A673 (cell line): ENCODE measurements around the gene NAT14. TPM values are rescaled to one million over a fixed set of nuclear protein-coding genes. Genes with fewer than 3 reads are reported as not detected.

Experiments
- BruUV-seq: library from RNA; stranded (reverse); fragments of 400-500 nt; replicated peaks from 2 replicates; lab custom pipeline; 2021; lab: Mats Ljungman, UMichigan
- CTCF ChIA-PET: fragments of 300-600 bp; sonication (Branson Sonifier 250); formaldehyde crosslinking; loops from one replicate; lab custom pipeline; 2022; ENCODE audit warnings: antibody characterized with exemption; lab: Charles Lee
- POLR2A ChIA-PET: fragments of 300-600 bp; sonication (Branson Sonifier 250); formaldehyde crosslinking; loops from one replicate; lab custom pipeline; 2022; ENCODE audit warnings: antibody characterized with exemption; ENCODE audit not compliant: low non-redundant PET; lab: Charles Lee
- DNase-seq: peaks from one replicate; pipeline ENCODE4 v3.0.0-alpha.2; 2015; ENCODE audit warnings: low spot score
- H3K27ac ChIP-seq: fragments of 200-600 bp; sonication (generic); 2 replicates; pipeline ENCODE4 v1.5.1; 2016; ENCODE audit warnings: mixed run types, low read depth, mild to moderate bottlenecking, mixed read lengths, antibody characterized with exemption, low read length; ENCODE audit not compliant: poor library complexity, severe bottlenecking
- H3K27me3 ChIP-seq: fragments of 200-600 bp; sonication (generic); replicated peaks from 2 replicates; pipeline ENCODE4 v1.6.1; 2017; ENCODE audit warnings: mixed run types, low read depth, mild to moderate bottlenecking, mixed read lengths, antibody characterized with exemption, low read length; ENCODE audit not compliant: insufficient read depth, poor library complexity
- H3K36me3 ChIP-seq: fragments of 200-600 bp; sonication (generic); 2 replicates; pipeline ENCODE4 v1.6.1; 2016; ENCODE audit warnings: mixed run types, mild to moderate bottlenecking, mixed read lengths, antibody characterized with exemption, low read length; ENCODE audit not compliant: insufficient read depth, poor library complexity, severe bottlenecking
- H3K4me1 ChIP-seq: fragments of 200-600 bp; sonication (generic); 2 replicates; pipeline ENCODE4 v1.6.1; 2017; ENCODE audit warnings: mixed run types, mild to moderate bottlenecking, mixed read lengths, antibody characterized with exemption, low read length; ENCODE audit not compliant: insufficient read depth, poor library complexity, severe bottlenecking
- H3K4me3 ChIP-seq: fragments of 200-600 bp; sonication (generic); 2 replicates; pipeline ENCODE4 v1.5.1; 2016; ENCODE audit warnings: low read depth, mixed run types, mild to moderate bottlenecking, mixed read lengths, low read length; ENCODE audit not compliant: poor library complexity, severe bottlenecking
- H3K9me3 ChIP-seq: fragments of 200-600 bp; sonication (generic); 2 replicates; pipeline ENCODE4 v1.6.1; 2016; ENCODE audit warnings: mixed run types, low read depth, mild to moderate bottlenecking, mixed read lengths, antibody characterized with exemption, low read length; ENCODE audit not compliant: poor library complexity, severe bottlenecking
- EZH2 ChIP-seq: fragments of 200-600 bp; sonication (generic); IDR thresholded peaks from 2 replicates; pipeline ENCODE4 v1.6.1; 2017; ENCODE audit warnings: borderline replicate concordance, low read depth, mild to moderate bottlenecking, mixed read lengths, antibody characterized with exemption, low read length; ENCODE audit not compliant: poor library complexity, severe bottlenecking
- intact Hi-C: fragments of 100-400 bp; cut with micrococcal nuclease; formaldehyde crosslinking; loops from one replicate; pipeline ENCODE4 v1.10.0; 2022; ENCODE audit not compliant: unreplicated experiment
- total RNA-seq: library from RNA; stranded (reverse); gene quantifications from 2 replicates; pipeline ENCODE4 v1.2.3, GENCODE V29; 2021
- TF ChIP-seq, protein P1 (sequence below): fragments of 300-800, 200-600 bp; sonication (generic); conservative IDR thresholded peaks from 2 replicates; pipeline ENCODE4 v1.5.1; 2017; ENCODE audit warnings: low read depth, mild to moderate bottlenecking, antibody characterized with exemption, low read length, moderate library complexity, mixed read lengths

The NAT14 gene
- total RNA-seq, 1 experiment from 2014 or later, result 55.1 TPM

DNA sequence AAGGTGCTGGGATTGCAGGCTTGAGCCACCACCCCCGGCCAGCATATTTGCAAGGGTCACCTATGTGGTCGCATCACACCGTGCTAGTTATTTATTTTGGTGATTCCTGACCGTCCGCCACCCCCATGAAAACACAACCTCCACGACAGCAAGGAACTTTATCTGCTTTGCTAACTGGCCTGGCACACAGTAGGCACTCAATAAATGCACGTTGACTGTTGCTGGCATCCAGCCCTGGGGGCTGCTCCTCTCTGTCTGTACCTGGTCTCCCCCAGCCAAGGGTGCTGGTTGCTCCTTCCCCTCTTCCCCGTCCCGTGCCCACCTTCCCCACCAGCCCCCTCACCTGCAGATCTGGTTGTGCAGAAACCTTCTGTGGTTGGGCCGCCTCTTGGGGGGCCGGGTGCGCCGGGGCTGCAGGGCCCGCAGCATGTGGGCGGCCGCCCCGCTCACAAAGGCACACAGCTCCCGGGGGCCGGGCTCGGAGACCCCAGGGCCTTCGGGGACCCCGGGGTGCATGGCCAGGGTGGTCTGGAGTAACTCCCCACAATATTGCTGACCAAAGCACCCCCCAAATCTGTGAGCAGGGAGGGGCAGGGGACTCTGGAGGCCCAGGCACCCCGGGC lies 20.8 kb upstream of the NAT14 start:
- POLR2A ChIA-PET, result no interaction called here
- BruUV-seq, result no TSS peak
- Histone ChIP-seq H3K4me1 (peaks cover 25% of the 10 kb centered on the region), H3K27me3 (no peaks in the 10 kb centered on the region), H3K9me3 (no peaks in the 10 kb centered on the region), H3K36me3 (no peaks in the 10 kb centered on the region), H3K27ac (no peak overlapping the region), H3K4me3 (no peak overlapping the region)
- intact Hi-C loops, result loop anchor here (5.0 kb wide), 1 partner anchor 143 kb away; the partner anchor contains the start of gene ZNF865
- CTCF ChIA-PET, result no interaction called here
- DNase-seq, result no peak
- TF ChIP-seq EZH2, result no peak
- TF ChIP-seq, protein P1, sequence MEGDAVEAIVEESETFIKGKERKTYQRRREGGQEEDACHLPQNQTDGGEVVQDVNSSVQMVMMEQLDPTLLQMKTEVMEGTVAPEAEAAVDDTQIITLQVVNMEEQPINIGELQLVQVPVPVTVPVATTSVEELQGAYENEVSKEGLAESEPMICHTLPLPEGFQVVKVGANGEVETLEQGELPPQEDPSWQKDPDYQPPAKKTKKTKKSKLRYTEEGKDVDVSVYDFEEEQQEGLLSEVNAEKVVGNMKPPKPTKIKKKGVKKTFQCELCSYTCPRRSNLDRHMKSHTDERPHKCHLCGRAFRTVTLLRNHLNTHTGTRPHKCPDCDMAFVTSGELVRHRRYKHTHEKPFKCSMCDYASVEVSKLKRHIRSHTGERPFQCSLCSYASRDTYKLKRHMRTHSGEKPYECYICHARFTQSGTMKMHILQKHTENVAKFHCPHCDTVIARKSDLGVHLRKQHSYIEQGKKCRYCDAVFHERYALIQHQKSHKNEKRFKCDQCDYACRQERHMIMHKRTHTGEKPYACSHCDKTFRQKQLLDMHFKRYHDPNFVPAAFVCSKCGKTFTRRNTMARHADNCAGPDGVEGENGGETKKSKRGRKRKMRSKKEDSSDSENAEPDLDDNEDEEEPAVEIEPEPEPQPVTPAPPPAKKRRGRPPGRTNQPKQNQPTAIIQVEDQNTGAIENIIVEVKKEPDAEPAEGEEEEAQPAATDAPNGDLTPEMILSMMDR, result no peak

DNA sequence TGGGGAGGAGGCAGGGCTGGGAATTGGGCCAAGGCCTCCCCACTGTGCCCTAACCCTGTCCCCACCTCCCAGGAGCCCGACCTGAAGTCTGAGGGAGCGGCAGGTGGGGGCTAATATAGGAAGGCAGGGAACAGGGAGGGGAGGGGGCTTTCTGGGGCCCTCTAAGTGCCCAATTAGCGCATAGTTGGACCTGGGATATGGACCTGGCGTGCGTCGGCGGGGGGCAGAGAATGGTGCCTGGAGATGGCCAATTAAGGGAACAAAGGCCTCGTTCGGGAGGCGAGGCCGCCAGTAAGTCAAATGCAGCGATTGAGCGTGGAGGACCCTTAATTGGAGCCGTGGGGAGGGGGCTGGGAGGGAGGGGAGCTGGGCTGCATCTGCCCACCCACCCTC lies 20.3 kb upstream of the NAT14 start, which contains the start of gene C19orf85:
Gene C19orf85, minus strand, starts transcription at position 90 of the 393 bp plus-strand sequence. CDS start 197 bp downstream, outside the sequence.
- ChIA-PET CTCF (no interaction called here), POLR2A (no interaction called here)
- Histone ChIP-seq H3K27me3 (no peaks in the 10 kb centered on the region), H3K36me3 (no peaks in the 10 kb centered on the region), H3K4me1 (peaks cover 20% of the 10 kb centered on the region), H3K27ac (no peak within 1 kb of the TSS), H3K9me3 (no peaks in the 10 kb centered on the region), H3K4me3 (no peak within 1 kb of the TSS)
- BruUV-seq, result no TSS peak
- intact Hi-C loops, result loop anchor here (5.0 kb wide), 2 partner anchors 38 to 143 kb away; partner anchors contain the start of gene ZNF865
- no peak for TF ChIP-seq EZH2
- TF ChIP-seq, protein P1, result no peak
- no peak for DNase-seq

DNA sequence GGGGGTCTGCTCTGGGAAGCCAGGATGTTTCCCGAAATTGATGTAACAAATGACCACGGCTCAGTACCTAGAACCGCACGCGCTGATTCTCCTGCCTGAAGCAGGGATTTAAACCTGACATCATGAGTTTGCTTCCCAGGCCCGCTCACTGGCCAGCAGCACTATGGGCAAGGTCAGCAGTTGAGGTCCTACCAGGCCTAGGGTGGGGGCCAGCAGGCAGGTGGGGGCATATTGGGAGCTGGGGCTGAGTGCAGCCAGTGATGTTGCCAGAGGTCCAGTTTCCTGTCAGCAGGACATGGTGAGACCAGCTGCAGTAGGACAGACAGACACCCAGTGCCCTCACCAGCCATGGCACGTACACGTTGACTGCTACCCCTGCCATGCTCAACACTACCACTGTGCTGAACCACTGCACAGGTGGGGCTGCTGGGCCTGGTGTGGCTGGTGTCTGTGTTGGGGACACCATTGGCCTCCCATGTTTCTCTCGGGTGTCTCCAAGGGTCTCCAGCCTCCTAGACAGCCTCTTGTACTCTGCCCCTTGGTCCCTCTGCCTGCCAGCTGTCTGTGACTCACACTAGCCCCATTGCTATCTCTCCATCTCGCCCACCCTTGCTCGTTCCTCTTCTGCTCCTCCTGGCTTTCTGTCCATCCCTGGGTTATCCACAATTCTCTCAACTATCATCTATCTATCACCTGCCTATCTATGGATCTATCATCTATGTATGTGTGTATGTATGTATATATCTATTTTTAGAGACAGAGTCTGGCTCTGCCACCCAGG lies 19.3 kb upstream of the NAT14 start:
- ChIA-PET CTCF (interaction anchor here (0.6 to 2.5 kb wide), 2 partner anchors 38 to 325 kb away, joined by 6 to 7 read pairs; no protein-coding TSS in a partner anchor), POLR2A (interaction anchor here (0.5 kb wide), 1 partner anchor 1495 kb away, joined by 3 read pairs; no protein-coding TSS in a partner anchor)
- Histone ChIP-seq H3K27ac (no peak overlapping the region), H3K4me3 (no peak overlapping the region), H3K9me3 (no peaks in the 10 kb centered on the region), H3K27me3 (no peaks in the 10 kb centered on the region), H3K36me3 (no peaks in the 10 kb centered on the region), H3K4me1 (peaks cover 10% of the 10 kb centered on the region)
- no peak for TF ChIP-seq EZH2
- TF ChIP-seq, protein P1, result no peak
- BruUV-seq, result no TSS peak
- intact Hi-C loops, result loop anchor here (5.0 kb wide), 1 partner anchor 37 kb away; no protein-coding TSS in a partner anchor
- no peak for DNase-seq
